ENCODE results near the gene KRTAP26-1. TPM values are rescaled to one million over a fixed set of nuclear protein-coding genes. Genes with fewer than 3 reads are reported as not detected.

Gene KRTAP26-1
- polyA plus RNA-seq, 1 of the 3 experiments (the other 2 are of a cell fraction), result not detected

DNA sequence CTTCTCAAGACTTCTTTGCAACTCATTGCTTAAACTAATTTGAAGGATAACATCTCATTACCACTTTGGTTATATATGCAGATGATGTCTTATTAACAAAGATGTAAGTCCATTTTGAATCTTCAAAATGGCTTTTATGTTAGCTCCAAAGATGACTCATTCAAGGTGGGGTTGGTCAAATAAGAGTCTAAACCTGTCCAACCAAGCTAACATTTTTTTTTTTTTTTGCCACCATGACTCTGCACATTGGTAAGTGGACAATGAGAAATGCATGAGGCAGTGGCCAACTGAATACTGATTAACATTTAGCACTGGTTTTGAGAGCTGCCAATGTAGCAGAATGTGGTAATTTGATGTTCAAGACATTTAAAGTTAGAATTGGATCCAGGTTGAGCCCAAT is 17.7 kb upstream of the KRTAP26-1 start:
- POLR2A ChIA-PET, result no interaction called here
- H3K9ac ChIP-seq, result no peak overlapping the region
- no peaks in the 10 kb centered on the region for H3K9me2 ChIP-seq
- no peaks in the 10 kb centered on the region for H4K20me1 ChIP-seq (ENCODE audit: insufficient read depth)
- H3K27me3 ChIP-seq (ENCODE audit: insufficient read depth), result no peaks in the 10 kb centered on the region
- H3K4me2 ChIP-seq, result no peak overlapping the region
- H3K36me3 ChIP-seq (replicated peaks in 1 of 2; ENCODE audit: control insufficient read depth in 1 of 2, insufficient read depth in 2 of 2, low read length in 1 of 2), result no peaks in the 10 kb centered on the region
- CTCF ChIA-PET, result interaction anchor here (1.1 kb wide), 1 partner anchor 748 kb away, joined by 4 read pairs; no protein-coding TSS in a partner anchor
- no peak for DNase-seq
- H3K79me2 ChIP-seq (ENCODE audit: insufficient read depth), result no peaks in the 10 kb centered on the region
- no peaks in the 10 kb centered on the region for H3F3A ChIP-seq (replicated peaks; ENCODE audit: insufficient read depth)
- no peaks in the 10 kb centered on the region for H3K9me3 ChIP-seq
- H2AFZ ChIP-seq (ENCODE audit: low read depth), result no peak overlapping the region
- H3K4me3 ChIP-seq (ENCODE audit: low read depth in 2 of 2, low read length in 1 of 2), result no peak overlapping the region
- no peak overlapping the region for H3K27ac ChIP-seq (ENCODE audit: low read depth in 2 of 2, low read length in 1 of 2)
- TF ChIP-seq TEAD4 (IDR thresholded peaks at IDR 0.05; ENCODE audit: borderline replicate concordance, insufficient read depth), result no peak
- TF ChIP-seq MEF2A (IDR thresholded peaks at IDR 0.05; ENCODE audit: borderline replicate concordance, low read depth), result no peak
- no peak for TF ChIP-seq YY1 (IDR thresholded peaks at IDR 0.05; ENCODE audit: low read depth)
- TF ChIP-seq, protein P1, sequence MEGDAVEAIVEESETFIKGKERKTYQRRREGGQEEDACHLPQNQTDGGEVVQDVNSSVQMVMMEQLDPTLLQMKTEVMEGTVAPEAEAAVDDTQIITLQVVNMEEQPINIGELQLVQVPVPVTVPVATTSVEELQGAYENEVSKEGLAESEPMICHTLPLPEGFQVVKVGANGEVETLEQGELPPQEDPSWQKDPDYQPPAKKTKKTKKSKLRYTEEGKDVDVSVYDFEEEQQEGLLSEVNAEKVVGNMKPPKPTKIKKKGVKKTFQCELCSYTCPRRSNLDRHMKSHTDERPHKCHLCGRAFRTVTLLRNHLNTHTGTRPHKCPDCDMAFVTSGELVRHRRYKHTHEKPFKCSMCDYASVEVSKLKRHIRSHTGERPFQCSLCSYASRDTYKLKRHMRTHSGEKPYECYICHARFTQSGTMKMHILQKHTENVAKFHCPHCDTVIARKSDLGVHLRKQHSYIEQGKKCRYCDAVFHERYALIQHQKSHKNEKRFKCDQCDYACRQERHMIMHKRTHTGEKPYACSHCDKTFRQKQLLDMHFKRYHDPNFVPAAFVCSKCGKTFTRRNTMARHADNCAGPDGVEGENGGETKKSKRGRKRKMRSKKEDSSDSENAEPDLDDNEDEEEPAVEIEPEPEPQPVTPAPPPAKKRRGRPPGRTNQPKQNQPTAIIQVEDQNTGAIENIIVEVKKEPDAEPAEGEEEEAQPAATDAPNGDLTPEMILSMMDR (IDR thresholded peaks at IDR 0.05), result no peak
- TF ChIP-seq FOXM1 (IDR thresholded peaks at IDR 0.05; ENCODE audit: low read depth), result no peak
- TF ChIP-seq MXI1 (IDR thresholded peaks at IDR 0.05; ENCODE audit: low read depth, low read length), result no peak
- TF ChIP-seq FOSL2 (IDR thresholded peaks at IDR 0.05; ENCODE audit: borderline replicate concordance, low read depth), result no peak
- TF ChIP-seq, protein P2, sequence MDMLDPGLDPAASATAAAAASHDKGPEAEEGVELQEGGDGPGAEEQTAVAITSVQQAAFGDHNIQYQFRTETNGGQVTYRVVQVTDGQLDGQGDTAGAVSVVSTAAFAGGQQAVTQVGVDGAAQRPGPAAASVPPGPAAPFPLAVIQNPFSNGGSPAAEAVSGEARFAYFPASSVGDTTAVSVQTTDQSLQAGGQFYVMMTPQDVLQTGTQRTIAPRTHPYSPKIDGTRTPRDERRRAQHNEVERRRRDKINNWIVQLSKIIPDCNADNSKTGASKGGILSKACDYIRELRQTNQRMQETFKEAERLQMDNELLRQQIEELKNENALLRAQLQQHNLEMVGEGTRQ (IDR thresholded peaks at IDR 0.05; ENCODE audit: borderline replicate concordance, low read depth, low read length), result no peak
- TF ChIP-seq SMC3 (IDR thresholded peaks at IDR 0.05; ENCODE audit: low read depth, low read length), result no peak
- no peak for TF ChIP-seq RAD21 (IDR thresholded peaks at IDR 0.05; ENCODE audit: low read length)
- TF ChIP-seq RFX5 (IDR thresholded peaks at IDR 0.05; ENCODE audit: low read length), result no peak
- no peak for TF ChIP-seq NRF1 (IDR thresholded peaks at IDR 0.05; ENCODE audit: low read depth, low read length)
- TF ChIP-seq EZH2phosphoT487 (IDR thresholded peaks at IDR 0.05; ENCODE audit: borderline replicate concordance, low read depth), result no peak
- TF ChIP-seq TCF12 (IDR thresholded peaks at IDR 0.05), result no peak
- no peak for TF ChIP-seq JUND (IDR thresholded peaks at IDR 0.05)
- TF ChIP-seq EP300 (IDR thresholded peaks at IDR 0.05; ENCODE audit: borderline replicate concordance in 1 of 2, low read depth in 1 of 2, low read length in 1 of 2), result no peak
- TF ChIP-seq NFIC (IDR thresholded peaks at IDR 0.05; ENCODE audit: borderline replicate concordance), result no peak
- TF ChIP-seq GATA2 (CRISPR knock-in tag; IDR thresholded peaks at IDR 0.05), result no peak
- TF ChIP-seq, protein P3, sequence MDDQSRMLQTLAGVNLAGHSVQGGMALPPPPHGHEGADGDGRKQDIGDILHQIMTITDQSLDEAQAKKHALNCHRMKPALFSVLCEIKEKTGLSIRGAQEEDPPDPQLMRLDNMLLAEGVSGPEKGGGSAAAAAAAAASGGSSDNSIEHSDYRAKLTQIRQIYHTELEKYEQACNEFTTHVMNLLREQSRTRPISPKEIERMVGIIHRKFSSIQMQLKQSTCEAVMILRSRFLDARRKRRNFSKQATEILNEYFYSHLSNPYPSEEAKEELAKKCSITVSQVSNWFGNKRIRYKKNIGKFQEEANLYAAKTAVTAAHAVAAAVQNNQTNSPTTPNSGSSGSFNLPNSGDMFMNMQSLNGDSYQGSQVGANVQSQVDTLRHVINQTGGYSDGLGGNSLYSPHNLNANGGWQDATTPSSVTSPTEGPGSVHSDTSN (IDR thresholded peaks at IDR 0.05), result no peak
- no peaks in the 10 kb centered on the region for H3K4me1 ChIP-seq (ENCODE audit: control insufficient read depth in 1 of 2, insufficient read depth in 2 of 2, low read depth in 1 of 2, low read length in 1 of 2)

Measured in SK-N-SH (cell line).